Measurements from ENCODE around the gene EYA2.

EYA2 gene

GRCh38 chr20:47227576-47227975, 332.9 kb downstream of the EYA2 start:
- H3K27me3 ChIP-seq (ENCODE audit: control insufficient read depth, insufficient read depth, low read length), result no peaks in the 10 kb centered on the region
- H3K9me3 ChIP-seq (ENCODE audit: control insufficient read depth, insufficient read depth, low read length), result no peaks in the 10 kb centered on the region
- H3K4me3 ChIP-seq (ENCODE audit: low read depth, low read length), result no peak overlapping the region
- H3K36me3 ChIP-seq (ENCODE audit: control insufficient read depth, insufficient read depth, low read length), result peaks cover 33% of the 10 kb centered on the region
- peaks cover 6% of the 10 kb centered on the region for H3K4me1 ChIP-seq (ENCODE audit: control insufficient read depth, insufficient read depth, low read length)
- no peak overlapping the region for H3K9ac ChIP-seq (ENCODE audit: low read depth, low read length)

GRCh38 chr20:47228654-47229053, 334.0 kb downstream of the EYA2 start:
- Histone ChIP-seq H3K36me3 (ENCODE audit: control insufficient read depth, insufficient read depth, low read length) (peaks cover 30% of the 10 kb centered on the region), H3K4me3 (ENCODE audit: low read depth, low read length) (no peak overlapping the region), H3K9me3 (ENCODE audit: control insufficient read depth, insufficient read depth, low read length) (no peaks in the 10 kb centered on the region), H3K4me1 (ENCODE audit: control insufficient read depth, insufficient read depth, low read length) (peaks cover 8% of the 10 kb centered on the region), H3K27me3 (ENCODE audit: control insufficient read depth, insufficient read depth, low read length) (no peaks in the 10 kb centered on the region), H3K9ac (ENCODE audit: low read depth, low read length) (no peak overlapping the region)

GRCh38 chr20:47230811-47231256, 336.2 kb downstream of the EYA2 start:
- H3K4me1 ChIP-seq (ENCODE audit: control insufficient read depth, insufficient read depth, low read length), result peaks cover 9% of the 10 kb centered on the region
- H3K36me3 ChIP-seq (ENCODE audit: control insufficient read depth, insufficient read depth, low read length), result peaks cover 38% of the 10 kb centered on the region
- H3K27me3 ChIP-seq (ENCODE audit: control insufficient read depth, insufficient read depth, low read length), result no peaks in the 10 kb centered on the region

GRCh38 chr20:47231382-47232039, 336.9 kb downstream of the EYA2 start:
- Histone ChIP-seq H3K27me3 (ENCODE audit: control insufficient read depth, insufficient read depth, low read length) (no peaks in the 10 kb centered on the region), H3K4me3 (ENCODE audit: low read depth, low read length) (no peak overlapping the region), H3K9me3 (ENCODE audit: control insufficient read depth, insufficient read depth, low read length) (no peaks in the 10 kb centered on the region), H3K9ac (ENCODE audit: low read depth, low read length) (no peak overlapping the region), H3K4me1 (ENCODE audit: control insufficient read depth, insufficient read depth, low read length) (peaks cover 9% of the 10 kb centered on the region), H3K36me3 (ENCODE audit: control insufficient read depth, insufficient read depth, low read length) (peaks cover 39% of the 10 kb centered on the region)

More at GRCh38 chr20:47230811-47231256, 336.2 kb downstream of the EYA2 start:
- Histone ChIP-seq H3K9ac (ENCODE audit: low read depth, low read length) (no peak overlapping the region), H3K9me3 (ENCODE audit: control insufficient read depth, insufficient read depth, low read length) (no peaks in the 10 kb centered on the region), H3K4me3 (ENCODE audit: low read depth, low read length) (no peak overlapping the region)

GRCh38 chr20:47232518-47232917, 337.9 kb downstream of the EYA2 start:
- Histone ChIP-seq H3K27me3 (ENCODE audit: control insufficient read depth, insufficient read depth, low read length) (no peaks in the 10 kb centered on the region), H3K4me3 (ENCODE audit: low read depth, low read length) (no peak overlapping the region), H3K36me3 (ENCODE audit: control insufficient read depth, insufficient read depth, low read length) (peaks cover 37% of the 10 kb centered on the region), H3K9ac (ENCODE audit: low read depth, low read length) (no peak overlapping the region), H3K9me3 (ENCODE audit: control insufficient read depth, insufficient read depth, low read length) (no peaks in the 10 kb centered on the region), H3K4me1 (ENCODE audit: control insufficient read depth, insufficient read depth, low read length) (peaks cover 9% of the 10 kb centered on the region)

- H3K9me3 ChIP-seq (ENCODE audit: control insufficient read depth, insufficient read depth, low read length), result no peaks in the 10 kb centered on the region
- peaks cover 9% of the 10 kb centered on the region for H3K4me1 ChIP-seq (ENCODE audit: control insufficient read depth, insufficient read depth, low read length)
- no peak overlapping the region for H3K4me3 ChIP-seq (ENCODE audit: low read depth, low read length)
- no peak overlapping the region for H3K9ac ChIP-seq (ENCODE audit: low read depth, low read length)
- no peaks in the 10 kb centered on the region for H3K27me3 ChIP-seq (ENCODE audit: control insufficient read depth, insufficient read depth, low read length)
- H3K36me3 ChIP-seq (ENCODE audit: control insufficient read depth, insufficient read depth, low read length), result peaks cover 45% of the 10 kb centered on the region
Observed at GRCh38 chr20:47233333-47234188, 338.9 kb downstream of the EYA2 start.

- Histone ChIP-seq H3K4me1 (ENCODE audit: control insufficient read depth, insufficient read depth, low read length) (peaks cover 9% of the 10 kb centered on the region), H3K9ac (ENCODE audit: low read depth, low read length) (no peak overlapping the region)
Observed at GRCh38 chr20:47235111-47235510, 340.5 kb downstream of the EYA2 start.

GRCh38 chr20:47235853-47236638, 341.4 kb downstream of the EYA2 start:
- Histone ChIP-seq H3K4me1 (ENCODE audit: control insufficient read depth, insufficient read depth, low read length) (peaks cover 9% of the 10 kb centered on the region), H3K9ac (ENCODE audit: low read depth, low read length) (no peak overlapping the region), H3K36me3 (ENCODE audit: control insufficient read depth, insufficient read depth, low read length) (peaks cover 48% of the 10 kb centered on the region)

More at GRCh38 chr20:47235111-47235510, 340.5 kb downstream of the EYA2 start:
- Histone ChIP-seq H3K27me3 (ENCODE audit: control insufficient read depth, insufficient read depth, low read length) (no peaks in the 10 kb centered on the region), H3K4me3 (ENCODE audit: low read depth, low read length) (no peak overlapping the region), H3K9me3 (ENCODE audit: control insufficient read depth, insufficient read depth, low read length) (no peaks in the 10 kb centered on the region), H3K36me3 (ENCODE audit: control insufficient read depth, insufficient read depth, low read length) (peaks cover 48% of the 10 kb centered on the region)

GRCh38 chr20:47236639-47236900, 341.9 kb downstream of the EYA2 start:
- Histone ChIP-seq H3K36me3 (ENCODE audit: control insufficient read depth, insufficient read depth, low read length) (peaks cover 51% of the 10 kb centered on the region), H3K9ac (ENCODE audit: low read depth, low read length) (no peak overlapping the region), H3K9me3 (ENCODE audit: control insufficient read depth, insufficient read depth, low read length) (no peaks in the 10 kb centered on the region), H3K4me3 (ENCODE audit: low read depth, low read length) (no peak overlapping the region), H3K4me1 (ENCODE audit: control insufficient read depth, insufficient read depth, low read length) (peaks cover 9% of the 10 kb centered on the region), H3K27me3 (ENCODE audit: control insufficient read depth, insufficient read depth, low read length) (no peaks in the 10 kb centered on the region)

More at GRCh38 chr20:47235853-47236638, 341.4 kb downstream of the EYA2 start:
- H3K27me3 ChIP-seq (ENCODE audit: control insufficient read depth, insufficient read depth, low read length), result no peaks in the 10 kb centered on the region
- H3K4me3 ChIP-seq (ENCODE audit: low read depth, low read length), result no peak overlapping the region
- no peaks in the 10 kb centered on the region for H3K9me3 ChIP-seq (ENCODE audit: control insufficient read depth, insufficient read depth, low read length)

- Histone ChIP-seq H3K4me3 (ENCODE audit: low read depth, low read length) (no peak overlapping the region), H3K9ac (ENCODE audit: low read depth, low read length) (no peak overlapping the region), H3K4me1 (ENCODE audit: control insufficient read depth, insufficient read depth, low read length) (peaks cover 2% of the 10 kb centered on the region), H3K36me3 (ENCODE audit: control insufficient read depth, insufficient read depth, low read length) (peaks cover 51% of the 10 kb centered on the region), H3K9me3 (ENCODE audit: control insufficient read depth, insufficient read depth, low read length) (no peaks in the 10 kb centered on the region), H3K27me3 (ENCODE audit: control insufficient read depth, insufficient read depth, low read length) (no peaks in the 10 kb centered on the region)
Observed at GRCh38 chr20:47237715-47238114, 343.1 kb downstream of the EYA2 start.
